C4-2B (cell line): Measurements from ENCODE around the gene PTPRM.

ENCODE experiments used
- H3K27ac ChIP-seq: fragments of 450-650 bp; 2 replicates; pipeline ENCODE4 v1.5.1; 2017
- ZFX ChIP-seq: fragments of 450-650 bp; IDR thresholded peaks from 2 replicates; pipeline ENCODE4 v1.6.1; 2017
- TF ChIP-seq, protein P1 (sequence below): fragments of 450-650 bp; conservative IDR thresholded peaks from 2 replicates; pipeline ENCODE4 v1.5.1; 2017; ENCODE audit warnings: mild to moderate bottlenecking

The PTPRM gene

DNA sequence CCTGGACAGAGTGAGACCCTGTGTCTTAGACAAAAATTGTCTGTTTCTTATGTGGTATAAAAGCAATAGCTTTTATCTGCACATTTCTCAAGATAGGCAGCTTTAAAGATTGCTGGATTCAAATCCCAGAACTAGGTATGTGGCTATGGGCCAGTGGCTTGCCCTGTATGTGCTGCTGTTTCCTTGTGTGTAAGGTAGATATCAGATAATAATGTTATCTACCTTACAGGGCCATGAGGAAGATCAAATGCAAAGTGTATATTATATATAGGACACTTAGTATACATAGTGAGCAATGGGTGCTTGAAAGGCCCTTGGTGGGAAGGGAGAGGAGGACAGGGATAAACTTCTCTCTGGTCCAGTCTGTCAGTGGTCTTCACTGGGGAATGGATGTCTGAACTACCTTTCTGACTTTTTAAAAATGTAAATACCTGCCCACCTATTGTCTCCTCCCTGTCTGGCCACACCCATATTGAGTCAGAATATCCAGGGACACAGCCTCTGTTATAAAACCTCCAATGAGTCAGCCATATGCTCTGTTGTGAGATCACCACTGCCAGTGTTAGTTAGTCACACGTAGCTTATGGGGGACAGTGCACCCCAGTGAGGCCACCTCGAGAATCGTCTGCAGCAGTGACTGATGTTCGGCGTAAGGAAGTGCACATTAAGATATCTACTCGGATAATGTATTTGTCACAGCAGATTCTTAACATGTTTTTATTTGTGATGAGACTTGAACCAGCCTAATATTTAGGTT lies 383.4 kb downstream of the PTPRM start:
- no peak for TF ChIP-seq ZFX
- TF ChIP-seq, protein P1, sequence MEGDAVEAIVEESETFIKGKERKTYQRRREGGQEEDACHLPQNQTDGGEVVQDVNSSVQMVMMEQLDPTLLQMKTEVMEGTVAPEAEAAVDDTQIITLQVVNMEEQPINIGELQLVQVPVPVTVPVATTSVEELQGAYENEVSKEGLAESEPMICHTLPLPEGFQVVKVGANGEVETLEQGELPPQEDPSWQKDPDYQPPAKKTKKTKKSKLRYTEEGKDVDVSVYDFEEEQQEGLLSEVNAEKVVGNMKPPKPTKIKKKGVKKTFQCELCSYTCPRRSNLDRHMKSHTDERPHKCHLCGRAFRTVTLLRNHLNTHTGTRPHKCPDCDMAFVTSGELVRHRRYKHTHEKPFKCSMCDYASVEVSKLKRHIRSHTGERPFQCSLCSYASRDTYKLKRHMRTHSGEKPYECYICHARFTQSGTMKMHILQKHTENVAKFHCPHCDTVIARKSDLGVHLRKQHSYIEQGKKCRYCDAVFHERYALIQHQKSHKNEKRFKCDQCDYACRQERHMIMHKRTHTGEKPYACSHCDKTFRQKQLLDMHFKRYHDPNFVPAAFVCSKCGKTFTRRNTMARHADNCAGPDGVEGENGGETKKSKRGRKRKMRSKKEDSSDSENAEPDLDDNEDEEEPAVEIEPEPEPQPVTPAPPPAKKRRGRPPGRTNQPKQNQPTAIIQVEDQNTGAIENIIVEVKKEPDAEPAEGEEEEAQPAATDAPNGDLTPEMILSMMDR = no peak
- no peak overlapping the region for H3K27ac ChIP-seq

DNA sequence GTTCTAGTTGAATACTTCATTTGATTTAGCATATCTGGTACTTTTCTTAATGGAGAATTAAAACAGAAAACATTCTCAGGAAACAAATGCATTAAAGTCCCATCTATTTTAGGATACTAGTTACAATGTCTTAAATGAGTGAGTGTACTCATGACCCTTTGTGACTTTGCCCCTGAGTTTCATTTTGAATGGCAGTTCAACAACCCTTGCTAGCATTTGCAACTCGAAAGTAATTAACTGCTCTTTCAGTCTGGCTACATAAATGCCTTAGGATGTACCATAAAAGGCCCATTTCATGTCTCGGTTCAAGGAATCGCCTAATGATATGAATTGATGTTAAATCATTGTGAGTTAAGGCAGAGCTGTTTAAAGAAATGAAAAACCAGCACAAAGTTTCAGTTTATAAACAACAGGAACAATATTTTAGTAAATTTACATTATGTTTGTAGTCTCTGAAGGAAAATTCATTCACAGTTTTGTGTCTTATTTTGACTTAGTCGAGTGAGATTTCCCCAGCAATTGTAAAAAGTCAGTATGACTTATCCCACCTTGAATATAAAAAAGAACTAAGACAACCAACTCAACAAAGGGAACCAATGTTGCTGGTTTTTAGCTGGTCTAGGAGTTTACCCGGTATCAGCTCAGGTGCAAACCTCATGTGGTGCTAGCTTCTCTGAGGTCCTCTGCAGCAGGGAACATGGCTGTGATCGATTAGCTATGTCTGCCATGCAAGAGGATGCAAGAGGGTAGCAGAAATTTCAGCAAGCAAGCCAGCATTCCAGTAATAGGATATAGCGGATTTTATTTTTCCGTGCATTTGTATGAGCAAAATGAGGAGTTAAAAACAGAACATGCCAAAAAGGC lies 386.2 kb downstream of the PTPRM start:
- TF ChIP-seq, protein P1 = no peak
- no peak for TF ChIP-seq ZFX
- no peak overlapping the region for H3K27ac ChIP-seq

DNA sequence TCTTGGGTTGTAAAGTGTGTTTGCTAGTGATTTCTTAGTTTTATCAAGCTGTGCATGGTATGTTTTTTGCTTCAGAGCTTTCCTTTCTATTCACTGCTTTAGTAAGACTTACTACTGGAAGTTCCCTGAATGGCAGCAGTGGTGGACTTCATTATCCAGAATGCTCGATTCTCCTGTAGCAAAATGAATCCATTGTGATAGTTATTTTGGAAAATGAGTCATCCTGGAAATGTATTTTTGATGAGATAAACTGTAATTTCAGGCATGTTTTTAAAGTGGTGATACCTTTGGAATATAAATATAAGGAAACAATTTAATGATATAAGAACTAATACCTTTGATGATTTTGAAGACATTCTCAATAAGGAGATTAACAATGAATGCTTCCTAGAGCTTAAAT lies 387.1 kb downstream of the PTPRM start:
- no peak for TF ChIP-seq ZFX
- TF ChIP-seq, protein P1 = no peak
- H3K27ac ChIP-seq = no peak overlapping the region

DNA sequence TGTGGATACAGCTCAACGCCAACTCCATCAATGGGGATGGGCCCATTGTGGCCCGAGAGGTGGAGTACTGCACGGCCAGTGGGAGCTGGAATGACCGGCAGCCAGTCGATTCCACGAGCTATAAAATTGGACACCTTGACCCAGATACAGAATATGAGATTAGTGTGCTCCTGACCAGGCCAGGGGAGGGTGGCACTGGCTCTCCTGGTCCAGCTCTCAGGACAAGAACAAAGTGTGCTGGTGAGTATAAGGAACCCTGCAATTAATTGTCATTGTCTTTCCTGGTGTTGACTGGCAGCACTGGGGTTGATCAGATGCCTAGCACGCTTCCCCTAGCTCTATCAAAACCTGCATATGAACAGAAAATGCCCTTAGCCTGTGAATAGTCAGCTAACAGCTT lies 388.1 kb downstream of the PTPRM start:
- TF ChIP-seq ZFX = no peak
- TF ChIP-seq, protein P1 = no peak
- H3K27ac ChIP-seq = no peak overlapping the region

DNA sequence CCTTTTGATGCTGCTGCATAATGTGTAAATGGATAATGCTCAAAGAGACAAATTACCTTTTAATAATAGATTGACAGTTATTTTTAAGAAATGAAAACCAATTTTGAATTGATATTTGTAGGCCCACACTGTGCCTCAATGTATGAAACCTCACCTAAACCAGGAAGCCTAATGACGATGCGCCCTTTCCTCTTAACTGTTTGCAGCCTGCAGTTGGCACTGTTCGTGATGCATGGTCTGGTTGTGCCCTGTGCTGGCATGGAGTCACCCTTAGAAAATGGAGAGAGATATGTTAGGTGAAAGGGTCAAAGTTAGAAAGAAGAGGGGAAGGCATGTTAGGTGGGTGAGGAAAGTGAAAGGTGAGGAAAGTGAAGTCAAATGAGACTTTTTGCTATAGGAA lies 390.2 kb downstream of the PTPRM start:
- TF ChIP-seq, protein P1 = no peak
- TF ChIP-seq ZFX = no peak
- no peak overlapping the region for H3K27ac ChIP-seq

DNA sequence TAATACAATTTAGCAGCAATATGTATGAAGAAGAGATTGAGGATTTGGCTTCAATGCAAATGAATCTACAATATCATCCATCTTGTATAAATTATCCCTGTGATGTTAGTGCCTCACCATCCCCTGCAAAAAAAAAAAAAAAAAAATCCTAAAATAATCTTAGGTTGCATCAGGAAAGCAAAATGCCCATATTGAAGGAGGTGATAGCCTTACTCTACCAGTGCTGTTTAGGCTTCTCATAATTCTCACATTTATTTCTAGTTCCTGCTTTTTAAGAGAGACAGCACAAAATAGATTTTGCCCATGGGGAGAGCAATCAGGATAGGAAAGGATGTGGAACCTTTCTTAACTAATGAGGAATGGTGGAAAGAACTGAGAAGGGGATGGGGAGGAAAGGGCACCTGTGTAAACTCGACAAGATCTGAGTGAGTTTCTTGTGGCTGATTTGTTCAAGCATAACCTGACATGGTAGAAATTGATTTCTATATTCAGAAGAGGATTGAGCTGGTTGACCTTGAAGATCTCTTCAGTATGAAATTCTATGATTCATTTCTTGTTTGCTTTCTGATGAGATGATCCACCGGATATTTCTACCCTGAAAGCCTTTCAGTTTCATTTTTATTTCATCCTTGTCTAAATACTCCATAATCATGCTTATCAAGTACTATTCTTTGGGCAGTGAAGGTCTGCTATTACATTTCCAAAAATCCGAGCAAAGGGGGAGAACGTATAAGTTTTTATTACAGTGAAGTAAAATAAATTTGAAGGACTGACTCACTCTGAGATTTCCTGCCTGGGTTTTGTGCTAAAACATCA lies 391.2 kb downstream of the PTPRM start:
- TF ChIP-seq ZFX = no peak
- TF ChIP-seq, protein P1 = no peak
- no peak overlapping the region for H3K27ac ChIP-seq
